Fibroblast of the aortic adventitia (primary cell): ENCODE measurements around the gene ZNF22. TPM values are rescaled to one million over a fixed set of nuclear protein-coding genes. Genes with fewer than 3 reads are reported as not detected.

Experiments used
- DNase-seq: peaks from one replicate; pipeline ENCODE4 v3.0.0-alpha.2; 2010; ENCODE audit warnings: low read depth
- H3K4me3 ChIP-seq: 2 replicates; pipeline ENCODE4 v1.5.1; 2011; ENCODE audit warnings: low read depth, mild to moderate bottlenecking, control low read depth, low read length, moderate library complexity
- CTCF ChIP-seq: IDR thresholded peaks from 2 replicates; pipeline ENCODE4 v1.5.1; 2011; ENCODE audit warnings: mild to moderate bottlenecking, low read length, control low read depth, inconsistent platforms; ENCODE audit not compliant: insufficient read depth
- total RNA-seq: library from RNA; depleted of rRNA; stranded (reverse); fragments of >200 nt; gene quantifications from 2 replicates; pipeline ENCODE4 v1.2.3, GENCODE V29; 2012; ENCODE audit warnings: low replicate concordance

Gene ZNF22
- total RNA-seq, 1 donor, result 16.6 TPM

- H3K4me3 ChIP-seq, result no peak overlapping the region
- no peak for DNase-seq
- TF ChIP-seq CTCF, result no peak
These were observed 7.9 kb upstream of the ZNF22 start for GRCh38 chr10:44992732-44993225.

- no peak for DNase-seq
- TF ChIP-seq CTCF, result no peak
These were observed 7.3 kb upstream of the ZNF22 start for GRCh38 chr10:44993226-44993921.

GRCh38 chr10:44993922-44994751 is 6.6 kb upstream of the ZNF22 start:
- TF ChIP-seq CTCF, result no peak
- H3K4me3 ChIP-seq, result no peak overlapping the region
- DNase-seq, result peak; percentile 87

More at GRCh38 chr10:44993226-44993921, 7.3 kb upstream of the ZNF22 start:
- H3K4me3 ChIP-seq, result no peak overlapping the region

GRCh38 chr10:44994752-44995530 is 5.8 kb upstream of the ZNF22 start:
- H3K4me3 ChIP-seq, result no peak overlapping the region
- TF ChIP-seq CTCF, result no peak
- DNase-seq, result no peak

GRCh38 chr10:44995581-44995913 is 5.2 kb upstream of the ZNF22 start:
- no peak for DNase-seq
- no peak for TF ChIP-seq CTCF
- H3K4me3 ChIP-seq, result no peak overlapping the region

GRCh38 chr10:44995914-44996669 is 4.6 kb upstream of the ZNF22 start:
- DNase-seq, result peak; percentile 91
- TF ChIP-seq CTCF, result no peak
- H3K4me3 ChIP-seq, result no peak overlapping the region
